ENCODE data around the gene ANKUB1.
"Not testable (repeated sequence)": the region's sequence is repeated elsewhere in the genome, so short reads cannot be mapped to it uniquely, and the experiment has no call there.

The ANKUB1 gene

GRCh38 chr3:149792452-149793270 is at the start of gene ANKUB1:
TSS of gene ANKUB1 (minus strand) at chr3:149792554. CDS start at chr3:149792366, 188 bp downstream.
- Histone ChIP-seq H3K79me2 (no peaks in the 10 kb centered on the region), H3K27me3 (ENCODE audit: control insufficient read depth, insufficient read depth, low read length) (no peaks in the 10 kb centered on the region), H2AFZ (no peak within 1 kb of the TSS), H3K9ac (no peak within 1 kb of the TSS), H3K27ac (no peak within 1 kb of the TSS), H3K36me3 (ENCODE audit: control insufficient read depth, insufficient read depth, low read length) (no peaks in the 10 kb centered on the region), H3K9me3 (ENCODE audit: control insufficient read depth, low read length) (no peaks in the 10 kb centered on the region), H3K4me2 (ENCODE audit: low read length) (no peak within 1 kb of the TSS), H3K4me1 (no peaks in the 10 kb centered on the region), H3K4me3 (ENCODE audit: low read depth, low read length) (no peak within 1 kb of the TSS)
- TF ChIP-seq CTCF (IDR thresholded peaks at IDR 0.05): no peak

- Histone ChIP-seq H3K9me3 (ENCODE audit: control insufficient read depth, low read length) (no peaks in the 10 kb centered on the region), H3K9ac (no peak overlapping the region), H3K79me2 (peaks cover 42% of the 10 kb centered on the region), H2AFZ (no peak overlapping the region), H3K4me3 (ENCODE audit: low read depth, low read length) (no peak overlapping the region), H3K4me2 (ENCODE audit: low read length) (no peak overlapping the region), H3K27me3 (ENCODE audit: control insufficient read depth, insufficient read depth, low read length) (no peaks in the 10 kb centered on the region), H3K4me1 (no peaks in the 10 kb centered on the region), H3K27ac (no peak overlapping the region), H3K36me3 (ENCODE audit: control insufficient read depth, insufficient read depth, low read length) (no peaks in the 10 kb centered on the region)
- TF ChIP-seq CTCF (IDR thresholded peaks at IDR 0.05): no peak
These were observed 47.5 kb upstream of the ANKUB1 start for GRCh38 chr3:149839896-149840295.

GRCh38 chr3:149839469-149839868 is 47.1 kb upstream of the ANKUB1 start:
- not testable (repeated sequence) for H3K36me3 ChIP-seq (ENCODE audit: control insufficient read depth, insufficient read depth, low read length); H3K27ac ChIP-seq; H3K27me3 ChIP-seq (ENCODE audit: control insufficient read depth, insufficient read depth, low read length); H3K9me3 ChIP-seq (ENCODE audit: control insufficient read depth, low read length); H3K4me2 ChIP-seq (ENCODE audit: low read length); H3K4me1 ChIP-seq; H2AFZ ChIP-seq; H3K4me3 ChIP-seq (ENCODE audit: low read depth, low read length); H3K9ac ChIP-seq
- peaks cover 46% of the 10 kb centered on the region for H3K79me2 ChIP-seq

GRCh38 chr3:149838491-149838890 is 46.1 kb upstream of the ANKUB1 start:
- peaks cover 56% of the 10 kb centered on the region for H3K79me2 ChIP-seq
- H3K4me2 ChIP-seq (ENCODE audit: low read length); H3K9ac ChIP-seq; H3K4me3 ChIP-seq (ENCODE audit: low read depth, low read length); H3K27me3 ChIP-seq (ENCODE audit: control insufficient read depth, insufficient read depth, low read length); H2AFZ ChIP-seq; H3K27ac ChIP-seq; H3K4me1 ChIP-seq; H3K9me3 ChIP-seq (ENCODE audit: control insufficient read depth, low read length); H3K36me3 ChIP-seq (ENCODE audit: control insufficient read depth, insufficient read depth, low read length): not testable (repeated sequence)

GRCh38 chr3:149833241-149833640 is 40.9 kb upstream of the ANKUB1 start:
- H3K4me1 ChIP-seq: no peaks in the 10 kb centered on the region
- H3K9ac ChIP-seq: no peak overlapping the region
- H3K4me3 ChIP-seq (ENCODE audit: low read depth, low read length): no peak overlapping the region
- TF ChIP-seq CTCF (IDR thresholded peaks at IDR 0.05): no peak
- peaks cover 68% of the 10 kb centered on the region for H3K79me2 ChIP-seq
- no peak overlapping the region for H3K4me2 ChIP-seq (ENCODE audit: low read length)
- H3K9me3 ChIP-seq (ENCODE audit: control insufficient read depth, low read length): no peaks in the 10 kb centered on the region
- no peak overlapping the region for H2AFZ ChIP-seq
- no peaks in the 10 kb centered on the region for H3K27me3 ChIP-seq (ENCODE audit: control insufficient read depth, insufficient read depth, low read length)
- no peak overlapping the region for H3K27ac ChIP-seq
- no peaks in the 10 kb centered on the region for H3K36me3 ChIP-seq (ENCODE audit: control insufficient read depth, insufficient read depth, low read length)

Measured in parathyroid adenoma (tissue), 2 donors.